ENCODE data around the gene YIF1A.

Gene YIF1A

DNA sequence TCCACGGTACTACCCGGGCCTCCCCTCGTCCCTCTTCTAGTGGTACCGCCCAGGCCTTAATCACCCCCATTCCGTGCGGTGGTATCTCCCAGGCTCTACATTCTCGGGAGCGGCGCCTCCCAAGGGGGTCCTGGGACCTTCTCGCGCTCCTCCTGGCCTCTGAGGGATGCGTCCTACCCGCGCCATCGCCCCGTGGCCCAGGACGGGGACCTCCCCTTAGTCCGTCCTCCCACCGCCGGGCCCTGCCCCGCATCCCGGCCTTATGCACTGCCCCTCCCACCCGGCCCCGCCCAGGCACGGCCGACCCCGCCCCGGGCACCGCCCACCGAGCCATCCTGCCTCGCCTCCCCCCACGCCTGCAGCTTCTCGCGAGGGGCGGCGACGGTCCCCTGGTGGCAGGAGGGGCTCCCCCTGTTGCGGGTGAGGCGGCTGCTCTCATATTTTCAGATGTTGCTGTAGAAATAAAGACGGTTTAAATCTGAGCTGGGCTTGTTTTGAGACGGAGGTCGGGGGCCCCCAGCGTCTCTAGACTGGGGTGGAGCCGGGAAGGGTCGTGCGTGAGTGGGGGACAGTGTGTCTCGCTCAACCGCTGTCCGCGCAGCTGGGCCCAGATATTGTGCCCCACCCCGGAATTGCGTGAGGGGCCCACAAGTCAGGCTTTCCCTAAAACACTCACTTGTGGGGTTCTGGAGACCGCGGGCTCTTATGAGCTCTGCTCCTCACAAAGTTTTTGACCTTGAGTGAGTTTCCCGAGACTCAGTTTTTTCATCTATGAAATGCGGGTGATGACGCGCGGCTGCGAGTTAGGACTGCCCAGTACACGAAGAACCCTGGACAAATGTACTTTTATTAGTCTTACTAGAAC lies 21.3 kb downstream of the YIF1A start (continued):
- TF ChIP-seq BCL6B (tag by site-specific recombination; IDR thresholded peaks at IDR 0.05) (no peak), ZNF777 (tag by site-specific recombination; IDR thresholded peaks at IDR 0.05; ENCODE audit: borderline replicate concordance) (no peak), ZNF341 (tag by site-specific recombination; IDR thresholded peaks at IDR 0.05; ENCODE audit: low read depth) (peak; percentile 71), ZNF280D (tag by site-specific recombination; IDR thresholded peaks at IDR 0.05) (no peak), ZBTB49 (tag by site-specific recombination; IDR thresholded peaks at IDR 0.05; ENCODE audit: low read depth) (no peak), ZNF223 (tag by site-specific recombination; IDR thresholded peaks at IDR 0.05) (no peak), SP2 (tag by site-specific recombination; IDR thresholded peaks at IDR 0.05) (peak; percentile 79), ZXDB (tag by site-specific recombination; IDR thresholded peaks at IDR 0.05) (no peak), ZNF610 (tag by site-specific recombination; IDR thresholded peaks at IDR 0.05; ENCODE audit: borderline replicate concordance) (no peak), MYNN (tag by site-specific recombination; IDR thresholded peaks at IDR 0.05; ENCODE audit: borderline replicate concordance) (no peak), ZNF335 (tag by site-specific recombination; conservative IDR thresholded peaks at IDR 0.05) (peak; percentile 38), ZNF248 (tag by site-specific recombination; IDR thresholded peaks at IDR 0.05) (no peak), ZNF701 (tag by site-specific recombination; IDR thresholded peaks at IDR 0.05) (no peak), YY1 (tag by site-specific recombination; IDR thresholded peaks at IDR 0.05) (no peak), YY2 (tag by site-specific recombination; IDR thresholded peaks at IDR 0.05) (no peak), ZNF214 (tag by site-specific recombination; IDR thresholded peaks at IDR 0.05; ENCODE audit: borderline replicate concordance) (no peak), ZNF112 (tag by site-specific recombination; IDR thresholded peaks at IDR 0.05) (no peak), ZNF157 (tag by site-specific recombination; IDR thresholded peaks at IDR 0.05) (no peak), ZNF521 (tag by site-specific recombination; IDR thresholded peaks at IDR 0.05) (no peak), BCL11A (tag by site-specific recombination; IDR thresholded peaks at IDR 0.05; ENCODE audit: low read depth) (no peak), ZFP41 (tag by site-specific recombination; IDR thresholded peaks at IDR 0.05; ENCODE audit: borderline replicate concordance) (no peak), SETDB1 (IDR thresholded peaks at IDR 0.05; ENCODE audit: insufficient read length, low read length) (no peak)
- TF ChIP-seq, protein P1, sequence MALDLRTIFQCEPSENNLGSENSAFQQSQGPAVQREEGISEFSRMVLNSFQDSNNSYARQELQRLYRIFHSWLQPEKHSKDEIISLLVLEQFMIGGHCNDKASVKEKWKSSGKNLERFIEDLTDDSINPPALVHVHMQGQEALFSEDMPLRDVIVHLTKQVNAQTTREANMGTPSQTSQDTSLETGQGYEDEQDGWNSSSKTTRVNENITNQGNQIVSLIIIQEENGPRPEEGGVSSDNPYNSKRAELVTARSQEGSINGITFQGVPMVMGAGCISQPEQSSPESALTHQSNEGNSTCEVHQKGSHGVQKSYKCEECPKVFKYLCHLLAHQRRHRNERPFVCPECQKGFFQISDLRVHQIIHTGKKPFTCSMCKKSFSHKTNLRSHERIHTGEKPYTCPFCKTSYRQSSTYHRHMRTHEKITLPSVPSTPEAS (tag by site-specific recombination; IDR thresholded peaks at IDR 0.05) = no peak
- TF ChIP-seq, protein P2, sequence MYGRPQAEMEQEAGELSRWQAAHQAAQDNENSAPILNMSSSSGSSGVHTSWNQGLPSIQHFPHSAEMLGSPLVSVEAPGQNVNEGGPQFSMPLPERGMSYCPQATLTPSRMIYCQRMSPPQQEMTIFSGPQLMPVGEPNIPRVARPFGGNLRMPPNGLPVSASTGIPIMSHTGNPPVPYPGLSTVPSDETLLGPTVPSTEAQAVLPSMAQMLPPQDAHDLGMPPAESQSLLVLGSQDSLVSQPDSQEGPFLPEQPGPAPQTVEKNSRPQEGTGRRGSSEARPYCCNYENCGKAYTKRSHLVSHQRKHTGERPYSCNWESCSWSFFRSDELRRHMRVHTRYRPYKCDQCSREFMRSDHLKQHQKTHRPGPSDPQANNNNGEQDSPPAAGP (tag by site-specific recombination; IDR thresholded peaks at IDR 0.05) = peak; percentile 41; the same call in 1 of the 2 replicates
- TF ChIP-seq, protein P3, sequence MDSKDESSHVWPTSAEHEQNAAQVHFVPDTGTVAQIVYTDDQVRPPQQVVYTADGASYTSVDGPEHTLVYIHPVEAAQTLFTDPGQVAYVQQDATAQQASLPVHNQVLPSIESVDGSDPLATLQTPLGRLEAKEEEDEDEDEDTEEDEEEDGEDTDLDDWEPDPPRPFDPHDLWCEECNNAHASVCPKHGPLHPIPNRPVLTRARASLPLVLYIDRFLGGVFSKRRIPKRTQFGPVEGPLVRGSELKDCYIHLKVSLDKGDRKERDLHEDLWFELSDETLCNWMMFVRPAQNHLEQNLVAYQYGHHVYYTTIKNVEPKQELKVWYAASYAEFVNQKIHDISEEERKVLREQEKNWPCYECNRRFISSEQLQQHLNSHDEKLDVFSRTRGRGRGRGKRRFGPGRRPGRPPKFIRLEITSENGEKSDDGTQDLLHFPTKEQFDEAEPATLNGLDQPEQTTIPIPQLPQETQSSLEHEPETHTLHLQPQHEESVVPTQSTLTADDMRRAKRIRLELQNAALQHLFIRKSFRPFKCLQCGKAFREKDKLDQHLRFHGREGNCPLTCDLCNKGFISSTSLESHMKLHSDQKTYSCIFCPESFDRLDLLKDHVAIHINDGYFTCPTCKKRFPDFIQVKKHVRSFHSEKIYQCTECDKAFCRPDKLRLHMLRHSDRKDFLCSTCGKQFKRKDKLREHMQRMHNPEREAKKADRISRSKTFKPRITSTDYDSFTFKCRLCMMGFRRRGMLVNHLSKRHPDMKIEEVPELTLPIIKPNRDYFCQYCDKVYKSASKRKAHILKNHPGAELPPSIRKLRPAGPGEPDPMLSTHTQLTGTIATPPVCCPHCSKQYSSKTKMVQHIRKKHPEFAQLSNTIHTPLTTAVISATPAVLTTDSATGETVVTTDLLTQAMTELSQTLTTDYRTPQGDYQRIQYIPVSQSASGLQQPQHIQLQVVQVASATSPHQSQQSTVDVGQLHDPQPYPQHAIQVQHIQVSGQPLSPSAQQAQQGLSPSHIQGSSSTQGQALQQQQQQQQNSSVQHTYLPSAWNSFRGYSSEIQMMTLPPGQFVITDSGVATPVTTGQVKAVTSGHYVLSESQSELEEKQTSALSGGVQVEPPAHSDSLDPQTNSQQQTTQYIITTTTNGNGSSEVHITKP (tag by site-specific recombination; IDR thresholded peaks at IDR 0.05) = peak; percentile 98

Data from HEK293 (cell line).